ENCODE results near the gene TSPAN9.

The TSPAN9 gene

GRCh38 chr12:3319723-3320492, 242.7 kb downstream of the TSPAN9 start:
- H3K27me3 ChIP-seq: no peaks in the 10 kb centered on the region
- H3K36me3 ChIP-seq: no peaks in the 10 kb centered on the region
- H3K4me1 ChIP-seq: peaks cover 20 to 42% (median 34%) of the 10 kb centered on the region in 10 experiments
- no peaks in the 10 kb centered on the region for H4K20me1 ChIP-seq
- no peak for TF ChIP-seq Cebpa-rat (IDR thresholded peaks at IDR 0.05)
- no peak overlapping the region for H3K9ac ChIP-seq
- peak overlapping the region in 9 of 11 experiments; percentile 61 to 83 (median 73); a peak in 15 of 22 replicates for H3K4me2 ChIP-seq
- no peaks in the 10 kb centered on the region for H3K9me3 ChIP-seq (replicated peaks in 1 of 11)
- H3K27ac ChIP-seq: no peak overlapping the region
- H3K4me3 ChIP-seq: no peak overlapping the region

GRCh38 chr12:3320881-3321509, 243.8 kb downstream of the TSPAN9 start:
- H3K36me3 ChIP-seq: no peaks in the 10 kb centered on the region
- no peak overlapping the region for H3K9ac ChIP-seq
- H3K4me1 ChIP-seq: peaks cover 20 to 34% (median 29%) of the 10 kb centered on the region in 10 experiments
- no peaks in the 10 kb centered on the region for H4K20me1 ChIP-seq
- H3K9me3 ChIP-seq (replicated peaks in 1 of 11): no peaks in the 10 kb centered on the region
- H3K27me3 ChIP-seq: no peaks in the 10 kb centered on the region
- H3K4me3 ChIP-seq: no peak overlapping the region
- TF ChIP-seq Cebpa-rat (IDR thresholded peaks at IDR 0.05): no peak
- H3K4me2 ChIP-seq: no peak overlapping the region
- H3K27ac ChIP-seq: no peak overlapping the region

- Histone ChIP-seq H3K4me1 (peaks cover 20 to 38% (median 29%) of the 10 kb centered on the region in 10 experiments), H3K9ac (no peak overlapping the region), H3K27ac (no peak overlapping the region), H3K4me2 (no peak overlapping the region), H3K27me3 (no peaks in the 10 kb centered on the region), H4K20me1 (0 out of 22 replicates have a peak, but pooled peaks cover 0 to 7% (median 0%) of the 10 kb centered on the region in 11 experiments), H3K36me3 (no peaks in the 10 kb centered on the region), H3K4me3 (no peak overlapping the region), H3K9me3 (replicated peaks in 1 of 11) (no peaks in the 10 kb centered on the region)
- no peak for TF ChIP-seq Cebpa-rat (IDR thresholded peaks at IDR 0.05)
These were observed 244.7 kb downstream of the TSPAN9 start for GRCh38 chr12:3321881-3322280.

- no peak overlapping the region for H3K4me2 ChIP-seq
- H4K20me1 ChIP-seq: 0 out of 22 replicates have a peak, but pooled peaks cover 0 to 10% (median 0%) of the 10 kb centered on the region in 11 experiments
- no peaks in the 10 kb centered on the region for H3K27me3 ChIP-seq
- peaks cover 16 to 27% (median 20%) of the 10 kb centered on the region in 10 experiments for H3K4me1 ChIP-seq
- no peak overlapping the region for H3K9ac ChIP-seq
- TF ChIP-seq Cebpa-rat (IDR thresholded peaks at IDR 0.05): no peak
- H3K4me3 ChIP-seq: no peak overlapping the region
- H3K36me3 ChIP-seq: no peaks in the 10 kb centered on the region
- H3K9me3 ChIP-seq (replicated peaks in 1 of 11): no peaks in the 10 kb centered on the region
- no peak overlapping the region for H3K27ac ChIP-seq
These were observed 246.0 kb downstream of the TSPAN9 start for GRCh38 chr12:3323002-3323685.

GRCh38 chr12:3325736-3326135, 248.6 kb downstream of the TSPAN9 start:
- no peaks in the 10 kb centered on the region for H3K27me3 ChIP-seq
- TF ChIP-seq Cebpa-rat (IDR thresholded peaks at IDR 0.05): no peak
- no peak overlapping the region for H3K4me2 ChIP-seq
- H3K9me3 ChIP-seq (replicated peaks in 1 of 11): peaks cover 0 to 7% (median 0%) of the 10 kb centered on the region in 11 experiments; a peak in 2 of 22 replicates
- H3K36me3 ChIP-seq: no peaks in the 10 kb centered on the region
- no peak overlapping the region for H3K9ac ChIP-seq
- peaks cover 0 to 17% (median 0%) of the 10 kb centered on the region in 11 experiments; a peak in 2 of 22 replicates for H4K20me1 ChIP-seq
- H3K27ac ChIP-seq: no peak overlapping the region
- H3K4me3 ChIP-seq: no peak overlapping the region
- H3K4me1 ChIP-seq: 0 out of 20 replicates have a peak, but pooled peaks cover 0 to 4% (median 0%) of the 10 kb centered on the region in 10 experiments

- H3K4me3 ChIP-seq: no peak overlapping the region
- no peak overlapping the region for H3K9ac ChIP-seq
- TF ChIP-seq Cebpa-rat (IDR thresholded peaks at IDR 0.05): no peak
- H3K9me3 ChIP-seq (replicated peaks in 1 of 11): peaks cover 0 to 8% (median 0%) of the 10 kb centered on the region in 11 experiments; a peak in 2 of 22 replicates
- H3K27ac ChIP-seq: no peak overlapping the region
- peaks cover 0 to 17% (median 0%) of the 10 kb centered on the region in 11 experiments; a peak in 2 of 22 replicates for H4K20me1 ChIP-seq
- H3K4me1 ChIP-seq: 0 out of 20 replicates have a peak, but pooled peaks cover 0 to 4% (median 0%) of the 10 kb centered on the region in 10 experiments
- H3K27me3 ChIP-seq: no peaks in the 10 kb centered on the region
- H3K4me2 ChIP-seq: no peak overlapping the region
- H3K36me3 ChIP-seq: no peaks in the 10 kb centered on the region
These were observed 249.1 kb downstream of the TSPAN9 start for GRCh38 chr12:3326156-3326849.

GRCh38 chr12:3326850-3327780, 249.9 kb downstream of the TSPAN9 start:
- Histone ChIP-seq H3K36me3 (no peaks in the 10 kb centered on the region), H3K27ac (no peak overlapping the region), H3K4me2 (no peak overlapping the region), H4K20me1 (peaks cover 0 to 17% (median 0%) of the 10 kb centered on the region in 11 experiments; a peak in 2 of 22 replicates), H3K9ac (no peak overlapping the region), H3K27me3 (no peaks in the 10 kb centered on the region), H3K4me3 (no peak overlapping the region), H3K4me1 (0 out of 20 replicates have a peak, but pooled peaks cover 0 to 4% (median 0%) of the 10 kb centered on the region in 10 experiments), H3K9me3 (replicated peaks in 1 of 11) (peaks cover 0 to 8% (median 0%) of the 10 kb centered on the region in 11 experiments; a peak in 2 of 22 replicates)
- TF ChIP-seq Cebpa-rat (IDR thresholded peaks at IDR 0.05): no peak

GRCh38 chr12:3328081-3328480, 250.9 kb downstream of the TSPAN9 start:
- Histone ChIP-seq H3K4me1 (0 out of 20 replicates have a peak, but pooled peaks cover 0 to 4% (median 0%) of the 10 kb centered on the region in 10 experiments), H4K20me1 (peaks cover 0 to 17% (median 0%) of the 10 kb centered on the region in 11 experiments; a peak in 2 of 22 replicates), H3K9ac (no peak overlapping the region), H3K4me3 (no peak overlapping the region), H3K36me3 (no peaks in the 10 kb centered on the region), H3K4me2 (no peak overlapping the region), H3K27ac (no peak overlapping the region), H3K27me3 (no peaks in the 10 kb centered on the region), H3K9me3 (replicated peaks in 1 of 11) (peaks cover 0 to 8% (median 0%) of the 10 kb centered on the region in 11 experiments; a peak in 2 of 22 replicates)
- no peak for TF ChIP-seq Cebpa-rat (IDR thresholded peaks at IDR 0.05)
